HG03571 (cell line): ENCODE measurements around the gene EMX1.

Experiments
- ATAC-seq: cut with Tn5 transposase; IDR thresholded peaks from one replicate; pipeline ENCODE4 v1.9.1; 2021; ENCODE audit not compliant: unreplicated experiment

Gene EMX1

GRCh38 chr2:72974436-72974754 lies 57.1 kb downstream of the EMX1 start:
- no peak for ATAC-seq

DNA sequence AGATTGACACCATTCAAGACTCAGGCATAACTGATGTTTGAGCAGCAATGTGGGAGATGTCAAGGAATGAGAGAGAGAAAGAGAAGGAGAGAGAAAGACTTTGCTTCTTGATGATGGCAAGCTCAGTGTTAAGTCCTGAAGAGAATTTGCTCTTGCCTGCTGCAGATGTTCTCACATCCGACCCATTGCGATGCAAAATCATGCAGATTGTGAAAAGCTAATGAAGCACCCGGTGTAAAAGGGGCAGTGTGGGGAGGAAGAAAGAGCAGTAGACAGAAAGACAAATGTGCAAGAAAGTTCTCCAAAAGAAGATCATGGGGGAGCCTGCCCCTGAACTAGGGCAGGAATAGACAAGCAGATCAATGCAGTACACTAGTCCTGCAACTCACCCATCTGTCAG lies 57.7 kb downstream of the EMX1 start:
- no peak for ATAC-seq

DNA sequence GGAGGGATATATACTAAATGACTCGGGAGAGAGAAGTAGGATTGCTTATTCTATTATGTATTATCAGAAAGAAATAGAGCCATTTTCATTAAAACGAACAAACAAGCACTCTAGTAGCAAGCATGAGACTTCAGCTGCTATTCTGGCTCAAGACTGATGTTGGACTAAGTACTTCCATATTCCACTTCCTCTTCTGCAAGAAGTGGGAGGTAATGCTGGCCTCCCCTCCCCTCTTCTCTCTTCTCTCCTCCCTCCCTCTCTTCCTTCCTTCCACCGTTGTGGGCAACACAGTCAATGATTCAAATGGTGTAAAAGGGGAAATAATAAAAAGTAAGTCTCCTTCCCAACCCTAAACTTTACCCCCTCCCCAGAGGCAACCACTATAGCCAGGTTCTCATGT lies 62.6 kb downstream of the EMX1 start:
- ATAC-seq = no peak

GRCh38 chr2:72980535-72981217 lies 63.4 kb downstream of the EMX1 start:
- ATAC-seq = no peak

DNA sequence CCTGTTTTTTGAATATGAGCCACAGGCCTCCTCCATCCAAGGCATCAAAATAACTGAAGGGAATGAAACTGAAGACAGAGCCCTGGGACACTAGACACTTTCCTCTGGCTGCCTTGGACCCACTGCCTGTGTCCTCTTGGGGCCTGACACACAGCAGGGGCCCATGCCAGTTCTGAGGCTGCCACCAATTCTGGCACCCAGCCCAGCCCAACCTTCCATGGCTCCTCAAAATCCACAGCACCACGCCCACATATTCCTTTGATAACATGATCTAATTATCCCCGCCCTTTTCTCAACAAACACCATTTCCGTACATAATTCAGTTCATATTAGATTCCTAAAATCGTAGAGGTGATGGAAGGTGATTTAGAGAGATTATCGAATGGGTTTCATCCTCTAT lies 64.2 kb downstream of the EMX1 start:
- ATAC-seq = no peak

DNA sequence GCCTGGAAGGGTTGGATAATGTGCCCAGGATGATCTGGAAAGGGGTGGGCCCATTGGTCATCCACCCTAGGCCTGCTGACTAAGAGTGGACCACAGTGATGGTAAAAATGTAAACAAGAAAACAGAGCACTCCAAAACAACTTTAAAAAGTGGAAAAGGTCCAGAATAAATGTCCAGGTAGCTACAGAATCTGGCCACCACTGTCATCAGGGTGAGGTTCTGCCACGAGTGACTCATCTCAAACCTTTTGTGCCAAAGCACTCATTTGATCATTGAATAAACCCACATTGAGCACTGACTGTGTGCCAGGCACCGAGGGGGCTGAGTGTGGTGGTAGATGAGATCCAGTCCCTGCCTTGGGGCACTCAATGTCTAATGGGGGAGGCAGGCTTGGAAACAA lies 64.9 kb downstream of the EMX1 start:
- ATAC-seq = no peak

- no peak for ATAC-seq
Measured at GRCh38 chr2:72982781-72983499, 65.6 kb downstream of the EMX1 start.

GRCh38 chr2:72983500-72984161 lies 66.3 kb downstream of the EMX1 start:
- ATAC-seq = no peak

GRCh38 chr2:72984172-72984671 lies 66.9 kb downstream of the EMX1 start:
- no peak for ATAC-seq
